Fibroblast of lung (primary cell): Measurements from ENCODE around the gene PCDHA7. TPM values are rescaled to one million over a fixed set of nuclear protein-coding genes. Genes with fewer than 3 reads are reported as not detected.

ENCODE experiments used
- DNase-seq, 2 donors: peaks; one replicate each; pipeline versions ENCODE4 v3.0.0 to v3.0.0-alpha.2; 2010; ENCODE audit warnings: low read depth in 2 of 2
- H2AFZ ChIP-seq: 2 replicates; pipeline ENCODE4 v1.5.1; 2012; ENCODE audit warnings: low read length, control low read depth, inconsistent platforms
- H3K27ac ChIP-seq: 2 replicates; pipeline ENCODE4 v1.5.1; 2011; ENCODE audit warnings: low read length, control low read depth; ENCODE audit not compliant: insufficient read depth
- H3K27me3 ChIP-seq: 2 replicates; pipeline ENCODE4 v1.5.1; 2011; ENCODE audit warnings: mild to moderate bottlenecking, low read length; ENCODE audit not compliant: control insufficient read depth, insufficient read depth
- H3K36me3 ChIP-seq: 2 replicates; pipeline ENCODE4 v1.5.1; 2011; ENCODE audit warnings: low read length; ENCODE audit not compliant: control insufficient read depth, insufficient read depth
- H3K4me1 ChIP-seq: 2 replicates; pipeline ENCODE4 v1.5.1; 2011; ENCODE audit warnings: low read length; ENCODE audit not compliant: control insufficient read depth, insufficient read depth; ENCODE audit errors: extremely low read depth
- H3K4me2 ChIP-seq: 2 replicates; pipeline ENCODE4 v1.5.1; 2011; ENCODE audit warnings: low read length, control low read depth; ENCODE audit not compliant: insufficient read depth; ENCODE audit errors: extremely low read depth
- H3K4me3 ChIP-seq, 4 experiments: fragments of 200-600 bp in 1 of 4; sonication (generic) in 1 of 4; replicated peaks in 1 of 4; 2 replicates each; pipeline ENCODE4 v1.5.1; 2011 to 2016; ENCODE audit warnings: low read length in 4 of 4, low read depth in 3 of 4, mild to moderate bottlenecking in 3 of 4, control low read depth in 2 of 4, inconsistent platforms in 1 of 4, mixed read lengths in 1 of 4; ENCODE audit not compliant: insufficient read depth in 1 of 4; ENCODE audit errors: control extremely low read depth in 1 of 4
- H3K79me2 ChIP-seq: 2 replicates; pipeline ENCODE4 v1.5.1; 2012; ENCODE audit warnings: mild to moderate bottlenecking, low read length, inconsistent platforms; ENCODE audit not compliant: control insufficient read depth, insufficient read depth
- H3K9ac ChIP-seq: 2 replicates; pipeline ENCODE4 v1.5.1; 2011; ENCODE audit warnings: mild to moderate bottlenecking, low read length, control low read depth; ENCODE audit not compliant: insufficient read depth
- H3K9me3 ChIP-seq: 2 replicates; pipeline ENCODE4 v1.5.1; 2012; ENCODE audit warnings: low read depth, low read length; ENCODE audit not compliant: control insufficient read depth, insufficient read depth
- H4K20me1 ChIP-seq: 2 replicates; pipeline ENCODE4 v1.5.1; 2011; ENCODE audit warnings: low read length; ENCODE audit not compliant: control insufficient read depth, insufficient read depth; ENCODE audit errors: extremely low read depth
- EZH2 ChIP-seq: IDR thresholded peaks from 2 replicates; pipeline ENCODE4 v1.5.1; 2012; ENCODE audit warnings: low read length, control low read depth, mild to moderate bottlenecking; ENCODE audit errors: missing control alignments
- polyA plus RNA-seq, 2 donors: library from polyadenylated mRNA; depleted of rRNA in 1 of 2; stranded (reverse) in 1 of 2; unstranded in 1 of 2; fragments of >200 nt; gene quantifications; 2 replicates each; pipeline ENCODE4 v1.2.1, GENCODE V29; 2011 to 2012; ENCODE audit warnings: missing spikeins in 1 of 2
- total RNA-seq: library from RNA; depleted of rRNA; stranded (reverse); fragments of >200 nt; gene quantifications from 2 replicates; pipeline ENCODE4 v1.2.1, GENCODE V29; 2014
- TF ChIP-seq, protein P1 (sequence below), 2 donors: IDR thresholded peaks in 1 of 2; conservative IDR thresholded peaks in 1 of 2; 1 replicate in 1 of 2; 2 replicates in 1 of 2; pipeline ENCODE4 v1.5.1; 2011 to 2012; ENCODE audit warnings: low read length in 2 of 2, control low read depth in 1 of 2, inconsistent platforms in 1 of 2, low read depth in 1 of 2, mild to moderate bottlenecking in 1 of 2

The PCDHA7 gene
- total and polyA plus RNA-seq, 2 donors (not counting 1 experiment from before 2014, with no cell fraction given): 2.1 to 2.5 TPM

DNA sequence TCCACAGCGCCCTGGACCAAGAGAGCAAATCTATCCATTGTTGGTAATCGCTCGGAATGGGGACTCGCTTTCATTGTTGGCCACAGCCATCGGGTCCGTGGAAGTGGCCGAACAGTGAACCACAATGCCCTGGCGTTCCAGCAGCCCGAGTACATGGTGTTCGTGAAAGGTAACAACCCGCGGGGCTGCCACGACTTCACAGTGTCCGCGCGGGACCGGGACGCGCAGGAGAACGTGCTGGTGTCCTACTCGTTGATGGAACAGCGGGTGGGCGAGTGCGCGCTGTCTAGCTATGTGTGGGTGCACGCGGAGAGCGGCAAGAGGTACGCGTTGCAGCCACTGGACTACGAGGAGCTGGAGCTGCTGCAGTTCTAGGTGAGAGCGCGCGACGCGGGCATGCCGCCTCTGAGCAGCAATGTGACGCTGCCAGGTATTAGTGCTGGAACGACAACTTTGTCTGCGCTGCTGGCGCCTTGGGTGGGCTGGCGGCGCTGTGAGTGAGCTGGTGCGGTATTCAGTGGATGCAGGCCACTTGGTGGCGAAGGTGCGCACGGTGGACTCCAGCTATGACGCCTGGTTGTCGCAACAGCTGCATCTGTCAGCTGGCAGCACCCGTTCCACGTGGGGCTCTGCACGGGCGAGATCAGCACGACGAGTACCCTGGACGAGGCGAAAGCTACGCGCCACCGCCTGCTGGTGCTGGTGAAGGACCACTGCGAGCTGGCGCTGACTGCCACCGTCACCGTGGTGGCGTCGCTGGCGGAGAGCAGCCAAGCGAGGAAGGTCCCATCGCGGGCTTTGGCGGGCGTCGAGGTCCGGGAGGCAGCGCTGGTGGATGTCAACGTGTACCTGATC is 28.6 kb downstream of the PCDHA7 start:
- no peaks in the 10 kb centered on the region for H3K27me3 ChIP-seq
- DNase-seq: no peak
- H4K20me1 ChIP-seq: no peaks in the 10 kb centered on the region
- no peaks in the 10 kb centered on the region for H3K9me3 ChIP-seq
- H3K27ac ChIP-seq: no peak overlapping the region
- no peak overlapping the region for H2AFZ ChIP-seq
- TF ChIP-seq, protein P1, sequence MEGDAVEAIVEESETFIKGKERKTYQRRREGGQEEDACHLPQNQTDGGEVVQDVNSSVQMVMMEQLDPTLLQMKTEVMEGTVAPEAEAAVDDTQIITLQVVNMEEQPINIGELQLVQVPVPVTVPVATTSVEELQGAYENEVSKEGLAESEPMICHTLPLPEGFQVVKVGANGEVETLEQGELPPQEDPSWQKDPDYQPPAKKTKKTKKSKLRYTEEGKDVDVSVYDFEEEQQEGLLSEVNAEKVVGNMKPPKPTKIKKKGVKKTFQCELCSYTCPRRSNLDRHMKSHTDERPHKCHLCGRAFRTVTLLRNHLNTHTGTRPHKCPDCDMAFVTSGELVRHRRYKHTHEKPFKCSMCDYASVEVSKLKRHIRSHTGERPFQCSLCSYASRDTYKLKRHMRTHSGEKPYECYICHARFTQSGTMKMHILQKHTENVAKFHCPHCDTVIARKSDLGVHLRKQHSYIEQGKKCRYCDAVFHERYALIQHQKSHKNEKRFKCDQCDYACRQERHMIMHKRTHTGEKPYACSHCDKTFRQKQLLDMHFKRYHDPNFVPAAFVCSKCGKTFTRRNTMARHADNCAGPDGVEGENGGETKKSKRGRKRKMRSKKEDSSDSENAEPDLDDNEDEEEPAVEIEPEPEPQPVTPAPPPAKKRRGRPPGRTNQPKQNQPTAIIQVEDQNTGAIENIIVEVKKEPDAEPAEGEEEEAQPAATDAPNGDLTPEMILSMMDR (conservative IDR thresholded peaks at IDR 0.05 in 1 of 2, IDR thresholded peaks at IDR 0.05 in 1 of 2; ENCODE audit: low read depth in 1 of 2, low read length in 2 of 2): no peak
- no peak for TF ChIP-seq EZH2
- H3K4me2 ChIP-seq: no peak overlapping the region
- H3K4me3 ChIP-seq: no peak overlapping the region
- no peaks in the 10 kb centered on the region for H3K79me2 ChIP-seq
- H3K36me3 ChIP-seq: no peaks in the 10 kb centered on the region
- no peak overlapping the region for H3K9ac ChIP-seq
- H3K4me1 ChIP-seq: no peaks in the 10 kb centered on the region

DNA sequence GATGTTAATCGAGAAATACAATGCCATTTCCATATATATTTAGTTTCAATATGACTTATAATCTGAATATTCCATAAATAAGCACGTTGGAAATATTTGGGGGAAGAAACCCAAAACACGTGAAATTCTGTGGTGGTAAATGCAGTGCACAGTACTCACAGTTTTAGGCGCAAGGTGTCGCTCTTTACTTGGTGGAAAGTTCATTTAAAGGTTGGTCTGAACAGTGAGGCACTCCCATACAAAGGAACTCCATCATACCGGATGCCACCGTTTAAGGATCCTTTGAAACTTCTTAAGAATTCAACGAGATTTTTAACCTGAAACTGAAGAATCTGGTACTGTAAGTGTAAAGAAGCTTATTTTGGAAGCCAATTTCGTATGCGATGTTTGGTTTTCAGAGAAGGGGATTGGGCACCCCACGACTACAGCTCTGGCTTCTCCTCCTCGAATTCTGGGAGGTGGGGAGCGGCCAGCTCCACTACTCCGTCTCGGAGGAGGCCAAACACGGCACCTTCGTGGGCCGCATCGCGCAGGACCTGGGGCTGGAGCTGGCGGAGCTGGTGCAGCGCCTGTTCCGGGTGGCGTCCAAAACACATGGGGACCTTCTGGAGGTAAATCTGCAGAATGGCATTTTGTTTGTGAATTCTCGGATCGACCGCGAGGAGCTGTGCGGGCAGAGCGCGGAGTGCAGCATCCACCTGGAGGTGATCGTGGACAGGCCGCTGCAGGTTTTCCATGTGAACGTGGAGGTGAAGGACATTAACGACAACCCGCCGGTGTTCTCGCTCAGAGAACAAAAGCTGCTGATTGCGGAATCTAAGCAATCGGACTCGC is 34.9 kb downstream of the PCDHA7 start, which contains the start of gene PCDHA11:
Gene PCDHA11, plus strand, starts transcription at position 237 of the 834 bp plus-strand sequence. Its CDS starts 147 bp downstream, at position 384.
- TF ChIP-seq EZH2: no peak
- TF ChIP-seq, protein P1 (conservative IDR thresholded peaks at IDR 0.05 in 1 of 2, IDR thresholded peaks at IDR 0.05 in 1 of 2; ENCODE audit: low read depth in 1 of 2, low read length in 2 of 2): no peak
- Histone ChIP-seq H4K20me1 (no peaks in the 10 kb centered on the region), H3K27ac (no peak within 1 kb of the TSS), H3K36me3 (no peaks in the 10 kb centered on the region), H3K27me3 (no peaks in the 10 kb centered on the region), H3K4me3 (no peak within 1 kb of the TSS), H3K4me2 (no peak within 1 kb of the TSS), H3K9me3 (no peaks in the 10 kb centered on the region), H3K79me2 (no peaks in the 10 kb centered on the region), H3K9ac (no peak within 1 kb of the TSS), H2AFZ (no peak within 1 kb of the TSS), H3K4me1 (no peaks in the 10 kb centered on the region)
- no peak for DNase-seq

DNA sequence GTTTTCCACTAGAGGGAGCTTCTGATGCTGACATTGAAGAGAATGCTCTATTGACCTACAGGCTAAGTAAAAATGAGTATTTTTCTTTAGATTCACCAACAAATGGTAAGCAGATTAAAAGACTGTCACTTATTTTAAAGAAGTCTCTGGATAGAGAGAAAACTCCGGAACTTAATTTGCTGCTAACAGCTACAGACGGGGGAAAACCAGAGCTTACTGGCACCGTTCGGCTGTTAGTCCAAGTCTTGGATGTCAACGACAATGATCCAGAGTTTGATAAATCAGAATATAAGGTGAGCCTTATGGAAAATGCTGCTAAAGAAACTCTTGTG is 35.5 kb downstream of the PCDHA7 start:
- Histone ChIP-seq H3K36me3 (no peaks in the 10 kb centered on the region), H3K4me2 (no peak overlapping the region), H3K27ac (no peak overlapping the region), H4K20me1 (no peaks in the 10 kb centered on the region), H3K4me1 (no peaks in the 10 kb centered on the region), H2AFZ (no peak overlapping the region), H3K27me3 (no peaks in the 10 kb centered on the region), H3K9ac (no peak overlapping the region), H3K9me3 (no peaks in the 10 kb centered on the region), H3K4me3 (no peak overlapping the region), H3K79me2 (no peaks in the 10 kb centered on the region)
- no peak for DNase-seq
- TF ChIP-seq, protein P1 (conservative IDR thresholded peaks at IDR 0.05 in 1 of 2, IDR thresholded peaks at IDR 0.05 in 1 of 2; ENCODE audit: low read depth in 1 of 2, low read length in 2 of 2): no peak
- no peak for TF ChIP-seq EZH2
